Activated CD8-positive, alpha-beta T cell treated with anti-CD3 and anti-CD28 coated beads, Interleukin-2, amount 10 ng/mL, durations not matched to agents 7 days and 5 days (primary cell): ENCODE data around the gene OPN1SW. TPM values are rescaled to one million over a fixed set of nuclear protein-coding genes. Genes with fewer than 3 reads are reported as not detected.

Experiments used
- ATAC-seq: fragments of 150-1000 bp; cut with Tn5 transposase; one replicate; pipeline ENCODE4 v1.10.0; 2021; ENCODE audit warnings: moderate library complexity
- CTCF ChIA-PET: fragments of 350-600 bp; sonication (Branson Sonifier 250); formaldehyde crosslinking; loops from one replicate; lab custom pipeline; 2021; ENCODE audit warnings: antibody characterized with exemption; lab: Charles Lee
- POLR2A ChIA-PET: fragments of 350-600 bp; sonication (Branson Sonifier 250); formaldehyde crosslinking; loops from one replicate; lab custom pipeline; 2021; ENCODE audit warnings: antibody characterized with exemption; lab: Charles Lee
- DNase-seq: peaks from one replicate; pipeline ENCODE4 v3.0.0-alpha.2; 2020
- H3K27ac Mint-ChIP-seq: one replicate; pipeline ENCODE4 v1.8.0; 2021; ENCODE audit warnings: mild to moderate bottlenecking, mixed read lengths
- H3K27me3 Mint-ChIP-seq: one replicate; pipeline ENCODE4 v1.8.0; 2021; ENCODE audit warnings: low read depth, mixed read lengths
- H3K36me3 Mint-ChIP-seq: one replicate; pipeline ENCODE4 v1.8.0; 2021; ENCODE audit warnings: low read depth, mixed read lengths
- H3K4me1 Mint-ChIP-seq: one replicate; pipeline ENCODE4 v1.8.0; 2021; ENCODE audit warnings: low read depth, mixed read lengths
- H3K4me3 Mint-ChIP-seq: one replicate; pipeline ENCODE4 v1.8.0; 2021; ENCODE audit warnings: mild to moderate bottlenecking, mixed read lengths
- H3K9me3 Mint-ChIP-seq: one replicate; pipeline ENCODE4 v1.8.0; 2022; ENCODE audit warnings: mixed read lengths; ENCODE audit not compliant: insufficient read depth
- total RNA-seq, 2 experiments: library from RNA; stranded (reverse); gene quantifications; one replicate each; pipeline ENCODE4 v1.2.3, GENCODE V29; 2021

OPN1SW gene
- total RNA-seq, 2 experiments from 2014 or later = not detected

DNA sequence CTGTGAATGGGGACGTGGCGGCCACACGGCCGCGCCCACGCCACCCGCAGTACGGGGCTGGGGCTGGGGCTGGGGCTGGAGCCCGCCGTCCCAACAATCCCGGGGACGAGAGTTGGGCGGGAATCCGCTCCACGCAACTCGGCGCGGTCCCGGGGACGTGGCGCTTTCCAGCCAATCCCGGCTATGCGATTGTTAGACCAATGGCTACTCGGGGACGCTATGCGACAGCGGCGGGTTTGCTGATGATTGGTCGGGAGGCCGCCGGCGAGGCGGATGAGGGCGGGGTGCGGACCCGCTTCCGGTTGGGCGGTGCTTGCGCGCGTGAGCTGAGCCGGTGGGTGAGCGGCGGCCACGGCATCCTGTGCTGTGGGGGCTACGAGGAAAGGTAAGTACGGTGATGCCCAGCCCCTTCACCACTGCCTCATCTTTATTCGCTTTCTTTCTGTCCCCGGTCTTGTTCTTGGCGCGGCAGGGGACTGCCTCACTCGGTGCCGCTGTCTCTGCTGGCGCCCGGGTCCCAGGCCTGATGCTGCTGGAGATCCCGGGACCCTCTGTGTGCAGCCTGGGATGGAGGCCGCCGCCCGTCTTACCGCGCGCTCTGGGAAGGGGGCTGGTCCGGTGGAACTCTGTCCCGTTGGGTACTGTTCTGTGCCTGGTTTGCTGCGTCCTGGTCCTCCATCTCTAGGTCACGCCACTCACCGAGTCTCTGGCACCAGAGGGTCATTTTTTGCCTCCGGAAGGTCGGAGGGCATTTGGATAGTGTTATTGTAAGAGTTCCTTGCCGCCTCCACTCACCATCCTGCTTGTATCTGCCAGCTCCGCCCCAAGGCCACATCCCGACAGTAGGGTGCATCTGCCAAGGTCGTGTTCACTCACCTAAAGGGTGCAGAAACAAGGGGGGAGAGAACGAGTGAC lies 36.3 kb downstream of the OPN1SW start, which contains the start of gene CALU:
Gene CALU (plus strand): TSS at position 312 of the 915 bp plus-strand sequence. CDS start 9,225 bp downstream, outside the sequence.
- peak; percentile 97 for ATAC-seq
- Mint-ChIP-seq H3K27ac (peak within 1 kb of the TSS; percentile 95), H3K36me3 (peaks cover 20% of the 10 kb centered on the region), H3K27me3 (peaks cover 3% of the 10 kb centered on the region), H3K4me1 (peaks cover 36% of the 10 kb centered on the region), H3K9me3 (no peaks in the 10 kb centered on the region), H3K4me3 (peak within 1 kb of the TSS; percentile 91)
- POLR2A ChIA-PET = interaction anchor here (0.6 to 2.0 kb wide), 9 partner anchors 8 to 638 kb away, joined by 3 to 7 read pairs (median 3); partner anchors contain the start of genes ATP6V1F and TNPO3
- peak; percentile 97 for DNase-seq
- CTCF ChIA-PET = interaction anchor here (0.8 to 2.5 kb wide), 11 partner anchors 8 to 628 kb away, joined by 3 to 9 read pairs (median 5); no protein-coding TSS in a partner anchor

DNA sequence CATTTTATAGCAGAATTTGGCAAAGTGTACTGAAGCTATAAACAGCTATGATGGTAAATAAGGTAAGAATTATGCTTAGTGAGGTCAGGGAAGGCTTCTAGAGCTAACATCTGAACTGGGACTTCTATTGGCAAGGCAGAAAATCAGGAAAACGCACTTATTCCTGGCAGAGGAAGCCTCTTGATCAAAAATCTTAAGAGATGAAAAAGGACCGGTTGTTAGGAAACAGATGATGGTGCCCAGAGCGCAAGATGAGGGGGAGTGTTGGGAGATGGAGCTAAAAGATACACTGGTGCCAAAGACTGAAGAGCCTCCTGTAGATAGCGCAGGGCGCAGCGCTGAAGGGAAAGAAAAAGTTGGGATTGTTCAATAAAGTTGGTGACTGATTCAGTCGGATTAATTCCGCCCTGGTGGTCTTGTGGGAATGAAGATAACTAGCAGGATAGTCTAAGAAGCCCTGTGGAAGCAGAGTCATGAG lies 37.0 kb downstream of the OPN1SW start:
- Mint-ChIP-seq H3K4me1 (peaks cover 33% of the 10 kb centered on the region), H3K4me3 (peak overlapping the region; percentile 91), H3K27ac (peak overlapping the region; percentile 95), H3K9me3 (no peaks in the 10 kb centered on the region), H3K36me3 (peaks cover 16% of the 10 kb centered on the region), H3K27me3 (peaks cover 3% of the 10 kb centered on the region)
- DNase-seq (peak; percentile 43), ATAC-seq (peak; percentile 16)
- ChIA-PET POLR2A (interaction anchor here (0.6 to 2.0 kb wide), 6 partner anchors 9 to 768 kb away, joined by 3 to 6 read pairs (median 3); partner anchors contain the start of gene TNPO3), CTCF (interaction anchor here (0.7 to 2.5 kb wide), 10 partner anchors 9 to 353 kb away, joined by 3 to 9 read pairs (median 4); partner anchors contain the start of gene GARIN1A)

DNA sequence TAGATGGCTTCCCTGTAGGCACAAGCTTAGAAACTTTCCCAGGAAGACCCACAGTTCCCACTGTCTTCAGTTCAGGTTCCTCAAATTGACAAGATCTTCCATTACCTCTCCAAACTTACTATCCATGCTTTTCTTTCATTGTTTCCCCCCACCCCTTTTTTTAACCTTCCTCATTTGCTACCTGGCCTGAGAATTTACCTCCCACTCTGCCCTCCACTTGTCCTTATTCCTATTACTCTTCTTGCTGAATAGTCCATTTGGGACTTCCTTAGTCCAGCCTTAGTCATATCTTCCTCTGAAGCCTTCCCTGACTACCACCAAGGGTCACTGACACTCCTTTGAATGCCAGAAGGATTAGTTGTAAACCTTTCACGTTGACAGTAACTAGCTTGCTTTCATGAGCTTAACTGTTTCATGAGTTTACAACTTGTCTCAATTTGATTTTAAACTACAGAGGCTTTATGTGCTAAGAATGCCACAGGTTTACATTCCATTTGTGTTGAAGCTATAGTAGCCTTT lies 37.7 kb downstream of the OPN1SW start:
- H3K36me3 Mint-ChIP-seq = peaks cover 12% of the 10 kb centered on the region
- no peak for ATAC-seq
- H3K4me1 Mint-ChIP-seq = peaks cover 31% of the 10 kb centered on the region
- ChIA-PET POLR2A (interaction anchor here (0.6 to 1.2 kb wide), 4 partner anchors 10 to 768 kb away, joined by 3 to 5 read pairs (median 3); no protein-coding TSS in a partner anchor), CTCF (interaction anchor here (0.7 to 2.3 kb wide), 7 partner anchors 9 to 354 kb away, joined by 3 to 9 read pairs (median 3); partner anchors contain the start of gene GARIN1A)
- peak overlapping the region; percentile 91 for H3K4me3 Mint-ChIP-seq
- H3K9me3 Mint-ChIP-seq = no peaks in the 10 kb centered on the region
- H3K27ac Mint-ChIP-seq = peak overlapping the region; percentile 9
- H3K27me3 Mint-ChIP-seq = peaks cover 3% of the 10 kb centered on the region
- DNase-seq = no peak

DNA sequence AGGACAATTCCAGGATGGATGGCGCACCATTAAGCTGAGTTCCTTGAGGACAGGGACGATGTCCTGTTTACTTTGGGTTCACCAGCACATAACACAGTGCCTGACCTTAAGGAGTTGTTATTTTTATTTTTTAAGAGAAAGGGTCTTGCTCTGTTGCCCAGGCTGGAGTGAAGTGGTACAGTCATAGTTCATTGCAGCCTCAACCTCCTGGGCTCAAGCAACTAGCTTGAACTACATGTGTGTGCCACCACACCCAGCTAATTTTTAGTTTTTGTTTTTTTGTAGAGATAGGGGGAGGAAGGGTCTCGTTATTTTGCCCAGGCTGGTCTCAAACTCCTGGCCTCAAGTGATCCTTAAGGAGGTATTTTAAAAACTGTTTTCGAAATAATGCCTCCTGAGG lies 38.2 kb downstream of the OPN1SW start:
- ChIA-PET POLR2A (interaction anchor here (0.7 kb wide), 1 partner anchor 285 kb away, joined by 4 read pairs; no protein-coding TSS in a partner anchor), CTCF (interaction anchor here (1.0 to 2.3 kb wide), 6 partner anchors 10 to 354 kb away, joined by 3 to 9 read pairs (median 3); no protein-coding TSS in a partner anchor)
- Mint-ChIP-seq H3K4me3 (no peak overlapping the region), H3K27ac (no peak overlapping the region), H3K27me3 (peaks cover 3% of the 10 kb centered on the region), H3K9me3 (no peaks in the 10 kb centered on the region), H3K36me3 (peaks cover 12% of the 10 kb centered on the region), H3K4me1 (peaks cover 30% of the 10 kb centered on the region)
- DNase-seq (no peak), ATAC-seq (no peak)

- ChIA-PET POLR2A (no interaction called here), CTCF (interaction anchor here (0.9 to 1.0 kb wide), 2 partner anchors 127 to 276 kb away, joined by 3 read pairs; partner anchors contain the start of gene ATP6V1F)
- Mint-ChIP-seq H3K4me3 (no peak overlapping the region), H3K27me3 (peaks cover 12% of the 10 kb centered on the region), H3K27ac (no peak overlapping the region), H3K9me3 (no peaks in the 10 kb centered on the region), H3K4me1 (peaks cover 13% of the 10 kb centered on the region), H3K36me3 (peaks cover 5% of the 10 kb centered on the region)
- DNase-seq (no peak), ATAC-seq (no peak)
Measured at GRCh38 chr7:128735436-128735835, 40.2 kb downstream of the OPN1SW start.

GRCh38 chr7:128734890-128735289 lies 40.7 kb downstream of the OPN1SW start:
- Mint-ChIP-seq H3K9me3 (no peaks in the 10 kb centered on the region), H3K4me1 (peaks cover 9% of the 10 kb centered on the region), H3K27me3 (peaks cover 12% of the 10 kb centered on the region), H3K27ac (no peak overlapping the region), H3K4me3 (no peak overlapping the region), H3K36me3 (peaks cover 4% of the 10 kb centered on the region)
- DNase-seq (no peak), ATAC-seq (no peak)
- ChIA-PET CTCF (interaction anchor here (0.9 to 1.0 kb wide), 2 partner anchors 127 to 276 kb away, joined by 3 read pairs; partner anchors contain the start of gene ATP6V1F), POLR2A (interaction anchor here (0.6 kb wide), 1 partner anchor 109 kb away, joined by 3 read pairs; no protein-coding TSS in a partner anchor)

- POLR2A ChIA-PET = no interaction called here
- H3K27ac Mint-ChIP-seq = no peak overlapping the region
- H3K4me3 Mint-ChIP-seq = no peak overlapping the region
- H3K9me3 Mint-ChIP-seq = no peaks in the 10 kb centered on the region
- peaks cover 4% of the 10 kb centered on the region for H3K4me1 Mint-ChIP-seq
- no peaks in the 10 kb centered on the region for H3K36me3 Mint-ChIP-seq
- CTCF ChIA-PET = interaction anchor here (1.0 kb wide), 1 partner anchor 10 kb away, joined by 3 read pairs; no protein-coding TSS in a partner anchor
- no peak for DNase-seq
- ATAC-seq = no peak
- H3K27me3 Mint-ChIP-seq = peaks cover 12% of the 10 kb centered on the region
Measured at GRCh38 chr7:128733278-128733645, 42.3 kb downstream of the OPN1SW start.

DNA sequence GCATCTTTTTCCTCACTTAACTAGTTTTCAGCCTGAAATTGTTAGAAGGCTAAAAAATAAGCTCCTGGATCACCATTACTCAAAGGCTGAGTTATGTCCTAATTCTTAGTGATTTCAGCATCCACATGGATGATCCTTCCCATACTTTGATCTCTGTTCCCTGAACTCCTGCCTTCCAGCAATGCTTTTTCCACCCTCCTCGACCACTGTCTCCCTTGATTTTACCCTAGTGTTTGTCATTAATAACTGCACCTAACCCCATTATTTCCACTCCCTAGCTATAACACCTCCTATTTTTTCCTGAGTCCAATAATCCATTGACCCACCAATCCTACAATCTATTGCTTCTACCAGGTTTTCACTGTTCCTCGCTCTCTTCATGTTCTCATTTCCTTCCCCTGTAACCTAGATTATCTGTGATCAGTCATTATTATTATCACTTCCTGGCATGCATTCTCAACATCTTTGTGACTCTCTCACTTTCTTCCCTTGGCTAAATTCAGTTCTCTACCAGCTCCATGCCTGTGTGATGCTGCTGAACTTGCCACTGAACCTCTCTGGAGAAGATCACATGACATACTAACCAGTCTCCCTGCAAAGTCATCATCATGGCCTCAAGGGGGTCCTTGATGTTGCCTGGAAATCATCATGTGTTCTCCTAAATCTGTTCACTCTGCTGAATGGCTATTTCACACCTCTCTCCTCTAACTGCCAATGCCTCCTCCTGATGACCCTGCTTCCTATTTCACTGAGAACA lies 42.9 kb downstream of the OPN1SW start:
- DNase-seq (no peak), ATAC-seq (no peak)
- H3K27ac Mint-ChIP-seq = no peak overlapping the region
- CTCF ChIA-PET = interaction anchor here (1.0 kb wide), 1 partner anchor 10 kb away, joined by 3 read pairs; no protein-coding TSS in a partner anchor
- POLR2A ChIA-PET = no interaction called here
- H3K27me3 Mint-ChIP-seq = peaks cover 13% of the 10 kb centered on the region
- H3K4me3 Mint-ChIP-seq = no peak overlapping the region
- no peaks in the 10 kb centered on the region for H3K9me3 Mint-ChIP-seq
- H3K36me3 Mint-ChIP-seq = no peaks in the 10 kb centered on the region
- no peaks in the 10 kb centered on the region for H3K4me1 Mint-ChIP-seq

DNA sequence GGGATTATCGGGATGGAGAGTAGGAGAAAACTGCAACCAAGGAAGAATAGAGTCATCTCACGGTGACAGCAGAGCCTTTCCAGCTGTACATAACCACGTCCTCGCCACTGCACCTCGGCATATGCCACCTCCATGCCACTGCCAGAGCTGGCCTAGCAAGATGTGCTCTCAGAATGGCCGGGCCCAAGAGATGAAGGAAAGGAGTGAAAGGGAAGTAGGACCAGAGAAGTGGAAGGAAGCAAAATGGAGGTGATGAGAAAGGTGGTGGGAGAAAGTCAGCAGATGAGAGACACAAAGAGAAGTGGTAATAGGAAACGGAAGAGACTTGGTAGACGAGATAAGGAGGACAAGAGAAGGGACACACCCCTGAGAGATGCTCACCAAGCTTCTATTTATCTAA lies 44.4 kb downstream of the OPN1SW start:
- Mint-ChIP-seq H3K4me3 (no peak overlapping the region), H3K9me3 (no peaks in the 10 kb centered on the region), H3K4me1 (no peaks in the 10 kb centered on the region), H3K36me3 (no peaks in the 10 kb centered on the region), H3K27ac (no peak overlapping the region), H3K27me3 (peaks cover 21% of the 10 kb centered on the region)
- ChIA-PET CTCF (interaction anchor here (1.6 kb wide), 1 partner anchor 9 kb away, joined by 7 read pairs; no protein-coding TSS in a partner anchor), POLR2A (no interaction called here)
- DNase-seq = no peak
- no peak for ATAC-seq

- no peaks in the 10 kb centered on the region for H3K4me1 Mint-ChIP-seq
- POLR2A ChIA-PET = interaction anchor here (0.5 kb wide), 1 partner anchor 356 kb away, joined by 4 read pairs; no protein-coding TSS in a partner anchor
- CTCF ChIA-PET = interaction anchor here (1.2 kb wide), 1 partner anchor 9 kb away, joined by 5 read pairs; no protein-coding TSS in a partner anchor
Measured at GRCh38 chr7:128729494-128729893, 46.1 kb downstream of the OPN1SW start.

More at GRCh38 chr7:128729494-128729893, 46.1 kb downstream of the OPN1SW start:
- DNase-seq (no peak), ATAC-seq (no peak)
- H3K27ac Mint-ChIP-seq = no peak overlapping the region
- H3K36me3 Mint-ChIP-seq = no peaks in the 10 kb centered on the region
- H3K4me3 Mint-ChIP-seq = no peak overlapping the region
- H3K27me3 Mint-ChIP-seq = peaks cover 24% of the 10 kb centered on the region
- no peaks in the 10 kb centered on the region for H3K9me3 Mint-ChIP-seq
